GM21367 (cell line): ENCODE results near the gene MTUS2.

Experiments used
- ATAC-seq: cut with Tn5 transposase; IDR thresholded peaks from one replicate; pipeline ENCODE4 v1.9.1; 2021; ENCODE audit not compliant: unreplicated experiment

MTUS2 gene

DNA sequence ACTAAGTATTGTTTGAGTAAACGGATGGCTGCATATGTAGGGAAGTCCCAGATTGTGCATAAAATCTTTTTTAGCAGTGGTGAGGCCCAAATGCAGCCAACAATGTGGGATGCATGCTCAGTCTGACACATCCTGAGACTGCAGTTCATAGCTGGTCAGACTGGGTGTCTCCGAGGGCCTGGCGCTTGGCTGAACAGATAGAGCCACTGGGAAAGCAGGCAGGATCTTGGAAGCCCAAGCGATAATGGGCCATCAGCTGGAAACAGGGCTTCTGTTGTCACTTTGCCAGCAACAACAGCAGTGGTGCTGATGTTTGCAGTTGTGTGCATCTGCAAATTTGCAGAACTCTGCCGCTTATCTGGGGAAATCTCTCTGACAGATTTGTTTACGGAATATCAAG lies 36.1 kb downstream of the MTUS2 start:
- ATAC-seq = no peak

DNA sequence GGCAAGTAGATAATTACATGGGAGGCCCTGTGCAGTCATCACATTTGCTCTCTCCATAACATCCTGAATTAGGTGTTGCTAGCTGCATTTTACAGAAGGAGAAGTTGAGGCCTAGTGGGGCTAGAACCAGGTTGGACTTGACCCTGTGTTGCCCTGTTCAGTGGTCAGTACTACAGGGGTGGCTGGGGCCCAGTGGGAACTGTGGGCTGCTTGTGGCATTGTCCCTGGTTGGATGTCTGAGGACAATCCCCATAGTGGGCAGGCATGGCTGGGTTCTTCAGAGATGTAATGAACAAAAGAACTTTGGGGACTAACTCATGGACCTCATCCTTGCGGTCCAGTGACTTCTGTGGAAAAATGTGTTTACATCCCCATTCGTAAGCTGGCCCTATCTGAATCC lies 38.9 kb downstream of the MTUS2 start:
- no peak for ATAC-seq

DNA sequence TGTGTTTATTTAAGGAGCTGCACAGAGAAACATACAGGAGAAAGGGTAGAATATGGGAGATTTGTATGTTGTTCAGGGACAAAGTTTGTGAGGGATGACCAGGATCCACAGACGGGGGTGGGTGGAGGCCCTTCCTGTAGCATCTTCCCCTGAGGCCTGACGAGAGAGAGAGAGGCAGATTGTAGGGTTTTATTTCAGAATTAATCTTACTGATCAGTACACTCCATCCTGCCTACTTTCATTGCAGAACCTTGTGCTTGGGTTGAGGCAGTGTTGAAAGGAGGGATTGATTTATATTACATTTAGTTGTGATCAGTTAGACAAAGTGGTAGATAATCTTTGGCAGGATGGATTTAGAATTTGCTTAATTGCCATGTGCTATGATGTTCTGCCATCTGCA lies 39.6 kb downstream of the MTUS2 start:
- ATAC-seq = no peak

DNA sequence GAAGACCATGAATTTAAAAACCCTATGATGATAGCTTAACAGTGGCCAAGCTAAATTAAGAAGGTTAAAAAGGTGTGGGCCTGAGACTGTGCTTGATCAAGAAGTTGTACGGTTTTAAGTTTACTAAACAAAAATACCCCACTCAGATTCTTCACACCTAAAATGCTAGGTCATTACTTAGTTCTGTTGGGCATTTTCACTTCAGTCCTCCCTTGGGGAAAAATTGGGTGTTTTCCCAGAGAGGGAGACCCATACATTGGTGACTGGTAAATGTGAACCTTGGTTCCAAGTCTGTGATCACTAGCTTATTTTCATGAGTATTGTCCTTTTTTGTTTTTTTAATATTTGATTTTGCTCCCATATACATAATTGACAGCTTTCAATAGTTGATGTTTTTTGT lies 44.4 kb downstream of the MTUS2 start:
- ATAC-seq = no peak

DNA sequence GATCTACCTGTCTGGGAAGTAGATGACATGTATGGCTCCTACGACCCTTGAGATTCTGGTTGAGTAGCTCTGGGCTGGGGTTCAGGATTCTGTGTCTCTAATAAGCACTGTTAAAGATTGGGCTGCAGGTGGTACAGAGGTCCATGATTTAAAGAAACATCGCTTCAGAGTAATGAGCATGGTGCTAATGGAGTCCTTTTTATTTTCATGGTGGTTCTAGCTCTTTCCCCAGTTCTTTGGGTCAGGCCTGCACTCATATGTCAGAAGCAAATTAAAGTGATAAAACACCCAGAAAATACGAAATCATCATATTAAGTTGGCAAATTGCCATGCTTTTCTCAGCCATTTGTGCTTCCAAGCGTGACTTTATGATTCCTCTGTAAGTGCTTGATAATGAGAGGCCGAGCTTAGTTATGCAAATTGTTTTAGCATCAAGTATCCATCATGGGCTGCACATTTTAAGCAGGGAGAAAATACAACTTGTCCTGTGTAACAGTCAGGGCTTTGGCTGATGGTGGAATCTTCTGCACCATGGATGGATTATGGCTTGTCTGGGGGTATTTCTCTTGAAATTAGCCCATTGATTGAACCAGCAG lies 45.1 kb downstream of the MTUS2 start:
- no peak for ATAC-seq

DNA sequence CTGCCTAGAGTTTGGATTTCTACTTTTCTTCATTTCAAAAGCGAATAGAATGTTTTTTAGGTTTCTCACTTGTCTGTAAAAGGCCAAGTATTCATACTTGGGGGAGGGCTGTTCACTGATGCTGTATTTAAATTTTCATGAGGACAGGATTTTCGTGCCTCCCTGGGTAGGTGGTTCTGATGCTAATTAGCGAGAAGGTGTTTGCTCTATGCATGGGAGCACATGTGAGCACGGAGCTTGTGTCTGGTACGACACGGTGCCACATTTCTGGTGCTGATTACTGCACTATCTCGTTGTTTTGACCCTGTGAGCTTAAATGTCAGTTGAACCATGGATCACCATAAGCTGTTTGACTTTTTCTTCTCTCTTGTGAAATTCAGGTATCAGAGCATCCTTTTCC lies 45.8 kb downstream of the MTUS2 start:
- no peak for ATAC-seq

DNA sequence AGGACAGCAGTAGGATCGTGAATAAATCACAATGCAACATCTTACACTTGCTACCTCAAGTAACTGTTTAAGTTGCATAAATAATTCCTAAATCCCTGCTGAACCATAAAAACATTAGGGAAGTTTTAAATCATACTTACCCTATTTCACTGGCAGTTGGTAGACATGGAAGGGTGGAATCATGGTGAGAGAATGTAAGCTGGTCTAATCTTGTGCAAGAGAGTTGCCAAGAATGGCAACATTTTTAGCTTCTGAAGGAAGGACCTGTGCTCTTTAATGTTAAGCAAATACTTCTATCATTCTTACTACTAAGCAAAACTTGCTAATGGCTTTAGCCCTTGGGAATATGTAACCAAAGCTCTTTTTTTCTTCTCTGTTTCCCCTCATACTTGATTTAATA lies 46.8 kb downstream of the MTUS2 start:
- no peak for ATAC-seq

DNA sequence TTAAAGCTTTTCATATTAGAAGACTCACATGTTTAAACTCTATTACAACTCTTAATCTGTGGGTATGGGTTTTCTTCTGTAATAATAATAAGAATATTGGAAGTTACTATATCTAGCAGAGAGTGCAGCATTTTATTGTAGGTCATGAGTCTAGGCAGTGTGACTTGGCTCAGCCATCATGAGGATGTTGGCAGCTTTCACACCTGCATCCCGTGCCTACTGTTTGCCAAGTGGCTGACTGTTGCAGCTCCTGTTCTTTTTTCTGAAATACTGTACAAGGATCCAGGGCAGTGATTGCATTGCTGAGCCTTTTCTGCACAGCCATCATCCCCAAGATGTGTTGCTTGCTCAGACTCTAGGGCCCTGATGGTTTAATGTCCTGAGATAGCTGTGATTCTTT lies 47.4 kb downstream of the MTUS2 start:
- ATAC-seq = no peak

DNA sequence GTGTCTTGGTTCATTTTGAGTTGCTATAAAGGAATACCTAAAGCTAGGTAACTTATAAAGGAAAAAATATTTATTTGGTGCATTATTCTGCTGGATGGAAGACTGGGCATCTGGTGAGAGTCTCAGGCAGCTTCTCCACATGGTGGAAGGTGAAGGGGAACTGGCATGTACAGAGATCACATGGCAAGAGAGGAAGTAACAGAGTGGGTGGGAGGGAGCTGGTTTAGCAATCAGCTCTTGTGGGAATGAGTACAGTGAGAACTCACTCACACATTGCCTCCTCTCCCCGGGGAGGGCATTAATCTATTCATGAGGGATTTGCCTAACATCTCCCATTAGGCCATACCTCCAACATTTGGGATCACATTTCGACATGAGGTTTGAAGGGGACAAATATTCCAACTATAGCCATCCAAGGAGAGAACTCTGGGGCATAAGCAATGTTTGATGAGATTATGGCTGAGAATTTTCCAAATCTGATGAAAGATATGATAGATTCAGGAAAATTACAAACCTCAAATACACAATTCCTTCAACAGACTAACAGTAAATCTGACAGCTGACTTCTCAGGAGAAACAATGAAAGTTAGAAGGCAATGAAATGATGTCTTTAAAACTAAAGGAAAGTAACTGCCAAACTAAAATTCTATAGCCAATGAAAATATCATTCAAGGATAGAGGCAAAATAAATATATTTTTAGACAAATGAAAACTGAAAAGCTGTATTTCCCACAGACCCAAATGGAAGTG lies 52.5 kb downstream of the MTUS2 start:
- no peak for ATAC-seq

DNA sequence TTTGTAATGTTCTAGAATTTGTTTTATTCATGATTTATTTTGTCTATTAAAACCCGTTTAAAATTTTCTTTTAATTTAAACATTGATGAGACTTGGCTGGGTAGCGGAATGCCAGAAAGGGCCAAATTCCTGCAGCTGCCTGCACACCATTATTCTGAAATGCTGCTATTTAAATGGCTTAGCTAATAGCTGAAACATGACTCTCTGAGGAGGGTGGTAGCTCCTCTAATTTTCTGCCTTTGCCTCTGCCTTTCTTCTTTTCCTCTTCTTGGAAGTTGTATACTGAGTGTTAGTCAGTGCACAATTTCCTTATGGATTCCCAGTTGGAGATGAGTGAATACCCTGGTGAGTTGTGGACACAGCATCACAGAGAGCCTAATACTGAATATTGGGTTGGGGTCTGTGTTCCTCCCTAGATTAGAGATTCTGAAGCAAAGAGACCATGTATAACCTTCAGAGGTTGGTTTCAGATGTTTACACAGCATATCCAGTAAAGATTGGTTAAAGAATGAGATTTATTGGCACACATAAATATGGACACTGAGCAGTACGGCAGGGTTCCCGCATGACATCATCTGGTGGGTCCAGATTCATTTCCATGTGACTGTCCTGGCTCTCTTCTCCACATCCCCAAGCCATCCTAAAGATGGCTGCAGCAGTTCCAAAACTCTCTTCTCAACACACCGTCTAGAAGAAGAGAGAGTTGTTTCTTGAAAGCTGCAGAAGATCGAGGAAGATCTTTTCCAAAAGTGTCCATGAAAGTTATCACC lies 55.9 kb downstream of the MTUS2 start:
- no peak for ATAC-seq

DNA sequence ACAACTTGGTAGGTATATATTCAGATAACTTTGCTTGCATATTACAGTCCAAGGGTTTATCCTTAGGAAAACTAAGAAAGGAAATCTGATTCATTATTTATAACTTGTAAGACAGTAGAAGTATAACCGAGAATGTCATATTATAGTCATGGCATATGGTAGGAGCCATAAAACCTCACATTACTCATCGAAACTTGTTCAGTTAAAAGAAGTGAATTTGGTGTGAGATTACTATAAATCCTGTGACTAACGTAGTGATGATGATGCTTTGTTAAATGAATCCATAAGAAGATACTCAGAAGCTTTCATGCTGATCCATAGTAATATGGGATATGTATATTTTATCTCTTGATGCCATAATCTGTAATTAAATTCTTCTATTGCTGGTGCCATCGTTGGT lies 57.3 kb downstream of the MTUS2 start:
- ATAC-seq = no peak

DNA sequence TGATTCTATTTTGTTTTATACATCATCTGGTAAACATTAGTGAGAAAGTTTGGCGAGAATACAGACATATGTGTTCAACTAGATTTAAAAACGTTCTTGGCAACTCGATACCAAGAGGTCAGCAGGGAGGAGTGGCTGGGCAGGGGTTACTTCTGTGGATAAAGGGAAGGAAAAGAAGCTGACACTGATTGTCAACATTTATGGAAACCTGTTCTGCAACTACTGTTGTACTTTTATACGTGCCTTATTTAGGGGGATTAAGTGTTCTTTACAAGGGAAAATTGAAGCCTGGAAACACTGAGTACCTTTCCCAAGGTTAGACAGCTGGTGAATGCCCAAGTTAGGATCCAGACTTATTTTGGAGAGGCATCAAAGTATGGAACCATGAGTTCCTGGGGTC lies 65.0 kb downstream of the MTUS2 start:
- no peak for ATAC-seq

DNA sequence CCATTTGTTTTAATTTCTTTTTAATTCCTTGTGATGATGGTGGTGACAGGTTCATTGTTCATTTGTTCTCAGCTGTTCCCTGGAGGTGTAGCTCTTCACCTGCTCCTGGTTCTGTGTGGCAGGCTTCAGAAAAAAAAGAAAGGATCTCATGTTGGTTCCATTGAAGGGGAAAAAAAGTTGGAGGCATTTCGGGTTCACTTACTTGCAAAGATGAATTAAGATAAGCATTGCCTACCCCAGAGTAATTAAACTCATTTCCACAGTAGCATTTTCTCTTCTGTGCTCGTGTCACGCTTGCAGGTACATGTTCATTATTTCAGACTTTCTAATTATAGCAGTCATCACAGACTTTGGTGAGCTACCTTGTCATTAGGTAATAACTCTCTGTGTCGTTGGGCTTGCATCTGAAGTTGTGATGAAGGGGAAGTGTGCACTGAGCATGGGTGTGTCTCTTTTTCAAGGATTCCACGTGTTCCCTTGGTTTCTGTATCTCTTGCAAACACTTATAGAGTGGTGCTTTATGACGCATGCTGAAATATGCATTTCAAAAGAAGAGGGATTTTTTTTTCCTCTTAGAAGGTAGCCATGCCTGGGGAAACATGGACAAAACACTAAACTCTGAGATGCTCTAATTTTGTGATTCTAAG lies 69.1 kb downstream of the MTUS2 start:
- ATAC-seq = no peak

DNA sequence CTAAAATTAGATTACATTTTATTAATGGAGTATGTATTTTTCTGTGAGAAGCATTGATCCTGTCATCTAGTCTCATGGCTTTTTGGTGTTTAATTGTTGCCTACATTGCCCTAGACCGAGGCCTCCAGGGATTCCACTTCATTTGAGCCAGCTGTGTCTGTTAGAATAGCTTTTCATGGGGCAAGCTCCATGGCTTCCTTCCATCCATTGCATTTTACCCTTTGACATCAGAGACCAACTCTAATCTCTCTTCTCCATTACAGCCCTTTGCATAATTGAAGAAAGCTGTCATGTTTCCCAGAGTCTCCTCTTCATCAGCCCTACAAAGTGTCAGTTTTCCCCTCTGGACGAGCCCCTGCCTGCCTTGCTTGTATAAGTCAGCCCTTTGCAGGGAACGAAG lies 70.6 kb downstream of the MTUS2 start:
- no peak for ATAC-seq

DNA sequence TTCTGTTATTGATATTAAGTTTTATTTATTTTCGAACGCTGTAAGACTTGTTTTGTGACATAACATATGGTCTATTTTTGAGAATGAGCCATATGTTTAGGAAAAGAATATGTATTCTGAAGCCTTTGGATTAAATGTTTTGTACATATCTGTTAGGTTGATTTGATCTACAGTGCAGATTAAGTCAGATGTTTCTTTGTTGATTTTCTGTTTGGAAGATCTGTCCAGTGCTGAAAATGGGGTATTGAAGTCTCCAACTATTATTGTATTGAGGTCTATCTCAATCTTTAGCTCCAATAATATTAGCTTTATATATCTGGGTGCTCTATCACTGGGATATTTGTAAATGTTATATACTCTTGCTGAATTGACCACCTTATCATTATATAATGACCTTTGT lies 97.9 kb downstream of the MTUS2 start:
- no peak for ATAC-seq

DNA sequence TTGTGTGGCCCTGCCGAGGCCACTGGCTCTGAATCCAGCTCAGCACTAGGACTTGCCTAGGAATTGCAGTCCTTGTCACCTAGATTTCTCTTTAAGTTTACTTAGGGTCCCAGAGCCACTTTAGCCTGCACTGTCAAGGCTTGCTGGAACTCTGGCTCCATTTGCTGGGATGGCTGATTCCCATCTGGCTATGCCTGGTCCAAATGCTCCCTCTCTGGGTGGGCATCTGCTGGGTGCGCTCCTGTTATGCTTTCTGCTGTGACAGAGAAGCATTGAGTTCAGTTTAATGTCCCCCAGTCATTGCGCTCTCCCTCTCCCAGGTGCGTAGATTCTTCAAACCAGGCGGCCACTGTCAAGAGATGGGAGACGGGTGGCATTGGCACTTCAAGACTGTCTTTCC lies 102.2 kb downstream of the MTUS2 start:
- no peak for ATAC-seq

DNA sequence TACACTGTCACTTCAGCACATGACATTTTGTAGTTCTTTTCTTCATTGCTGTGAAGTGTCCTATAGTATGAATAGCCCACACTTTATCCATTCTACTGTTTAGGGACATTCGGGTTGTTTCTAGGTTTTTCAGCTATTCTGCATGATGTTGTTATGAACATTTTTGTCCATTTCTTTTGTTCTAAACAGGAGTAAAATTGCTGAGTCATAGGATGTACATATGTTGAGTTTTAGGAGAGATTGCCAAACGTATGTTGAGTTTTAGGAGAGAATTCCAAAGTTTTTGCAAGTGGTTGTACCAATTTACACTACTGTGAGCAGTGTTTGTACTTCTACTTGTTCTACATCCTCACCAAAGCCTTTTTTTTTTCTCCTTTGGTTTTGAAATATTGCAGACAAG lies 115.0 kb downstream of the MTUS2 start:
- ATAC-seq = no peak

DNA sequence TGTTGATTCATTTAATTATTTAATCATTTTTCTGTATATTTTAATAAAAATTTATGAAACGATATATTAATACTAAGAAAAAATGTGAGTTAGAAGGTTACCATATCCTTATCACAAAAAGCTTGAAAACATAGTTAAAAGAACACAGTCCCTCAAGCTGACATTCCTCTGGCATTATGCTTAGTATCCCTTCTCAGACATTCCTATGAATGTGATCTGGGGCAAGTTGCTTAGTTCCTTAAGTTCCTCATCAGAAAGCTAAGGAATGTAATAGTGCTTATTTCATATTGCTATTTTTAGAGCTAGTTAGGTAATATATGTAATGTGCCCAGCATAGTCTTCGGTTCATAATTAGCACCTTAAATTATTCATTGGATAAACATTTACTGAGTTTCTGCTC lies 122.8 kb downstream of the MTUS2 start:
- no peak for ATAC-seq

DNA sequence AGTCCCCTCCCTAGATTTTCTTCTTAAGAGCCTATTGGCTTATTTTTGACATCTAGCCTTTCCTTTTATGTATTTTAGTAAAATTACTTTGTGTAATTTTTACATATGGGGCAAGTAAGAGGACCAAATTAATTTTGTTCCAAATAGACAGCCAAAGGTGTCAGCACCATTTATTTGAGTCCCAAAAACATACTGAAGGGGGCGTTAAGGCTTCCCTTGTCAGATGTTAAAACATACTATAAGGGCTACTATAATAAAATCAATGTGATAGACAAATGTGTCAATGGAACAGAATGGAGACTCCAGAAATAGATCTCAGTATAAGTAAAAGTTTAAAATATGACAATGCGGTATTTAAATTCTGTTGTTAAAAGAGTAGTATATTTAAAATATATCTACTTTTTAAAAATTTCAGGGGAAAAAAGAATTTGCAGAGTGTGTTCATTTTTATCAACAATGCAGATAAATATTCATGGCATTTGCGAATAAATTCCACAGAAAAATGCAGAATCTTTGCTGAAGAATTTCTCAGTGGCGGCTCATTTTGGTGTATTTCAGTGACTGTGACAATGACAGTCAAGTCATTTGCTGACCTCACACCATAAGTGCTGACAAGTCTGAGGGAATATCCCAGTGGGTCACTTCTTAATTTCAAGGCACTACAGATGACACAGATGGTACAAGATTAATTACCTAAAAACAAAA lies 133.7 kb downstream of the MTUS2 start:
- ATAC-seq = no peak

DNA sequence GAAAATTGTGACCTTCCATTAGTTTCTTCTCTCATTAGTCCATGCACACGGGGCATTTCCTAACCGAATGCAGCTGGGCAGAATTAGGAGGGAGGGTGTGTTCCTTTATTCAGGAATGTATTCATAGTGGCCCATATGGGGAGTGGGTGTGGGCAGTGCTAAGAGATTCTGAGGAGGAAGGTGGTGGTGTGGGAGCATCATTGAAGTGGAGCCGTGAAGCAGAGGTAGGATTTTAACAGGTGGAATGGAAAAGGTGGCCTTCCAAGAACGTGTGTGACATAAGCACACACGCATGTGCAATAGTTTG lies 134.2 kb downstream of the MTUS2 start:
- no peak for ATAC-seq

DNA sequence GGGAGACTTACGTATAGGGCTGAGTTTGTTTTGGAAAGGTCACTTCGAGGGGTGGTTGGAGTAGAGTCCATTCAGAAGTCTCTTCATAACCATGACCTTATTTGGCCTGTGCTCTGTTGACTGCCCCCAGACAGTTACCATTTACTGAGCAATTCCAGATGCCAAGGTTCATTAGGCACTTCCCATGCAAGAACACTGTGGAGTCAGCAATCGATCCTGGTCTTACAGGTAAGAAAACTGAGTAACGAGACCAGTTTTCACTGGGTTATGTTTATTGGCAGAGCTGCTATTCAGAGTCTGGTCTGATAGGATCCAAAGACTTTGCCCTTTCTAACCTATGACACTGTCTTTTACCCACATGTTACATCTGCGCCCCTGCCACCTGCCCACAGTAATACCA lies 134.7 kb downstream of the MTUS2 start:
- ATAC-seq = no peak
